Activated T-cell treated with anti-CD3 and anti-CD28 coated beads, Interleukin-2, amount 50 U/mL, for 24 hours (primary cell): ENCODE measurements around the gene PTBP1.

ENCODE experiments used
- DNase-seq: peaks from one replicate; pipeline ENCODE4 v3.0.0-alpha.2; 2020
- H3K27ac Mint-ChIP-seq: 2 replicates; pipeline ENCODE4 v1.8.0; 2020; ENCODE audit warnings: mild to moderate bottlenecking, mixed read lengths
- H3K27me3 Mint-ChIP-seq: 2 replicates; pipeline ENCODE4 v1.8.0; 2020; ENCODE audit warnings: mixed read lengths
- H3K36me3 Mint-ChIP-seq: 2 replicates; pipeline ENCODE4 v1.8.0; 2020; ENCODE audit warnings: low read depth, mixed read lengths
- H3K4me1 Mint-ChIP-seq: 2 replicates; pipeline ENCODE4 v1.8.0; 2020; ENCODE audit warnings: low read depth, mixed read lengths
- H3K4me3 Mint-ChIP-seq: 2 replicates; pipeline ENCODE4 v1.8.0; 2020; ENCODE audit warnings: mild to moderate bottlenecking, moderate library complexity, mixed read lengths
- H3K9me3 Mint-ChIP-seq: 2 replicates; pipeline ENCODE4 v1.8.0; 2020; ENCODE audit warnings: mixed read lengths

PTBP1 gene

GRCh38 chr19:796692-797527 is at the start of gene PTBP1:
PTBP1 (plus strand) TSS chr19:797452; CDS start chr19:797498, 46 bp downstream.
- Mint-ChIP-seq H3K27me3 (no peaks in the 10 kb centered on the region), H3K36me3 (peaks cover 39% of the 10 kb centered on the region), H3K9me3 (no peaks in the 10 kb centered on the region), H3K4me3 (peak within 1 kb of the TSS; percentile 94), H3K4me1 (peaks cover 29% of the 10 kb centered on the region), H3K27ac (peak within 1 kb of the TSS; percentile 97)
- DNase-seq: peak; percentile 98

DNA sequence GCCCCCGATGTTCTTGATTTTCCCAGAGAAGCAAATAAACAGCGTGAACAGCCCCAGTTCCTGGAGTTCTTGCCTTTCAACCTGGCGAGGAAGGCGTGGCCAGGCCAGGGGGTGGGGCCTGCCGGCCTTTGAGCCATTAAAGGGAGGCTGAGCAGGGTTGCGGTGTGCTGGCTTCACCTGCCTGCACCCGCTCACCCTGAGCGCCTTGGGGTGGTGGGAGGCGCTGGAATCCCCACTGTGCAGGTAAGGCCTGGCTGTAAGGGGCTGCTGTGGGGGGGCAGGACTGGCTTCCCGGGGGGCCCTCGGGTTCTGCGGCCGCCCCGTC is 49.0 kb upstream of the PTBP1 start:
- Mint-ChIP-seq H3K27me3 (peaks cover 3% of the 10 kb centered on the region), H3K27ac (no peak overlapping the region), H3K4me3 (no peak overlapping the region), H3K36me3 (no peaks in the 10 kb centered on the region), H3K9me3 (peaks cover 4% of the 10 kb centered on the region), H3K4me1 (no peaks in the 10 kb centered on the region)
- DNase-seq: no peak

DNA sequence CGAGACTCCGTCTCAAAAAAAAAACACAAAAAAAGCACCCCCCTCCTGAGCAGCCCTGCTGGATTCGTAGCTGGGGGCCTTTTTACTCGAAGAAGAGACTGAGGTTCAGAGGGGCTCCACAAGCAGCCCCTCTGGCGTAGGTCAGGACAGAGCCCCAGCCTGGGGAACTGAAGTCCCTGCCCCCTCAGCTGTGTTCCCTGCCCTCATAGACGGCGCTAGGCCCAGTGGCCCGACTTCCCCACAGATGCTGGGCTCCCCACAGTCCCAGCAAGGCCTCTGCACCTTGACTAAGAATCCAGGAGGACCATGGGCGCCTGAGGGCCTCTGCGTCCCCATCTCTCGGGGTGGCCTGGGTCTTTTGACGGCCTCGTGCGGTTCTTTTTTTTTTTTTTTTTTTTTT is 47.4 kb upstream of the PTBP1 start:
- no peaks in the 10 kb centered on the region for H3K9me3 Mint-ChIP-seq
- no peak overlapping the region for H3K4me3 Mint-ChIP-seq
- H3K4me1 Mint-ChIP-seq: no peaks in the 10 kb centered on the region
- DNase-seq: no peak
- no peaks in the 10 kb centered on the region for H3K36me3 Mint-ChIP-seq
- no peak overlapping the region for H3K27ac Mint-ChIP-seq
- peaks cover 3% of the 10 kb centered on the region for H3K27me3 Mint-ChIP-seq

- Mint-ChIP-seq H3K27ac (no peak within 1 kb of the TSS), H3K27me3 (peaks cover 3% of the 10 kb centered on the region), H3K36me3 (no peaks in the 10 kb centered on the region), H3K4me1 (no peaks in the 10 kb centered on the region), H3K9me3 (no peaks in the 10 kb centered on the region), H3K4me3 (no peak within 1 kb of the TSS)
- DNase-seq: no peak
Observed at GRCh38 chr19:750640-751423, 46.4 kb upstream of the PTBP1 start, which contains the start of gene MISP. MISP (plus strand) TSS chr19:751112; CDS start chr19:756947, 5,835 bp downstream.

- Mint-ChIP-seq H3K36me3 (no peaks in the 10 kb centered on the region), H3K27ac (no peak overlapping the region), H3K4me3 (no peak overlapping the region), H3K27me3 (peaks cover 3% of the 10 kb centered on the region), H3K4me1 (no peaks in the 10 kb centered on the region), H3K9me3 (no peaks in the 10 kb centered on the region)
- no peak for DNase-seq
Observed at GRCh38 chr19:751501-752341, 45.5 kb upstream of the PTBP1 start.

DNA sequence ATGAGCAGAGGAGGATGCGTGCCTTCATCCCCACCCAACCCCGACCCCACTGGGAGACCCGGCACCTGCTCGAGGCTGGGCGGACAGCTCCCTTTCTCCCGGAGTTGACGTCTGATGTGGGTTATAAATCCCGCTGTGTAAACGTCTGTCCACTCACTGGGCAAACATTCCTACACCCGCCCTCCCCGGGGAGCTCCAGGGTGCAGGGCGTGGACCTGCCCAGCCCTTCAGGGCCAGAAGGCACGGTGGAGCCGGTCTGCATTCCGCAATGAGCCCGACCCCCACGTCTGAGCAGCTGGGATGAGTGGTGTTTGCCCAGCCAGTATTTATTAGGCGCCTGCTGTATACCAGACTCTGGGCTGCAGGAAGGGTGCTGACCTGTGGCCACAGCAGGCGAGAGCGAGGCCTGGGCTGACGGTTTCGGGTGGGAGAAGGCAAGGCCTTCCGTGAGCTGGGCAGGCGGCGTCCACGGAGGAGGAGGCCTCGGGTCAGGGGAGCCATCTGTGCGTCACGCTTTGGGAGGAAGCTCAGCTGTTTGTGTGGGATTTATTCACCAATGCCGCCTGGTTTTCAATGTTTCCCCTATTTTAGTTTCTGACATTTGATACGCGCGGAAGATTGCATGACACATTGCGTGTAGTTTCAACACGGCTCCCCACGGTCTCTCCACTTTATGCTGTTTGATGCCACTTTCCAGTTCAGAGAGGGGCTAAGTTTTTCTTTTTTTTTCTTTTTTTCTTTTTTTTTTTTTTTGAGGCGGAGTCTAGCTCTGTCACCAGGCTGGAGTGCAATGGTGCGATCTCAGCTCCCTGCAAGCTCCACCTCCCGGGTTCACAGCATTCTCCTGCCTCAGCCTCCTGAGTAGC is 44.4 kb upstream of the PTBP1 start:
- no peak for DNase-seq
- no peak overlapping the region for H3K4me3 Mint-ChIP-seq

DNA sequence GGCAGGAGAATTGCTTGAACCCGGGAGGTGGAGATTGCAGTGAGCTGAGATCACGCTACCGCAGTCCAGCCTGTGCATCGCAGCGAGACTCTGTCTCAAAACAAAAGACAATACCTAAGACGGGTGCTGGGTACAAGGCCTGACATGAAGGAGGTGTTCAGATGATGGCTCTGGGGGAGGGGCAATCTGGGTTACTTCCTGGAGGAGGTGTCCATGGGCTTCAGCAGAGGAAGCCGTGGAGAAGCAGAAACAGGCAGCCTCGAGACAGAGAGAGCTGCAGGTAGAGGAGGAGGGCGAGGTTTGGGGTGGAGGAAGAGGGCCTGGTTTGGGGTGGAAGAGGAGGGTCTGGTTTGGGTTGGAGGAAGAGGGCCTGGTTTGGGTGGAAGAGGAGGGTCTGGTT is 42.7 kb upstream of the PTBP1 start:
- Mint-ChIP-seq H3K36me3 (no peaks in the 10 kb centered on the region), H3K27me3 (peaks cover 3% of the 10 kb centered on the region), H3K4me3 (no peak overlapping the region), H3K4me1 (no peaks in the 10 kb centered on the region), H3K27ac (no peak overlapping the region), H3K9me3 (peaks cover 3% of the 10 kb centered on the region)
- no peak for DNase-seq

More for the DNA sequence above, 44.4 kb upstream of the PTBP1 start:
- no peaks in the 10 kb centered on the region for H3K4me1 Mint-ChIP-seq
- no peaks in the 10 kb centered on the region for H3K36me3 Mint-ChIP-seq
- H3K9me3 Mint-ChIP-seq: no peaks in the 10 kb centered on the region
- no peak overlapping the region for H3K27ac Mint-ChIP-seq
- peaks cover 3% of the 10 kb centered on the region for H3K27me3 Mint-ChIP-seq

DNA sequence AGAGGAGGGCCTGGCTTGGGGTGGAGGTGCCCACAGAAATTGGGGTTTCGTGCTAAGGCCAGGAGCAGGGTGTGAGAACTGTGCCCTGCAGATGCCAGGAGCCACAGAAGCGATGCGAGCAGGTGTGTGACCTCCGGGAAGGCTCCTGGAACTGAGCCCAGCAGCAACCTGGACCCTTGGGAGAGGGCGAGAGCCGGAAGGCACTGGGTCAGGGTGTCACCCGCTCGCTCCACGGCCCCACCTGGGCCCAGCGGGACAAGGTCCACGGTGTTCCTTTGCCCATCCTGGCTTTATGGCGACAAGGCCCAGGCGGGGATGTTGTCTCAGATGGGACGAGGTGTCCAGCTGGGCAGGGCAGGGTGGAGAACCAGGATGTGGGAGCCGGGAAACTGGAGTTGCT is 42.2 kb upstream of the PTBP1 start:
- peaks cover 7% of the 10 kb centered on the region for H3K9me3 Mint-ChIP-seq
- no peak for DNase-seq
- peaks cover 3% of the 10 kb centered on the region for H3K27me3 Mint-ChIP-seq
- no peaks in the 10 kb centered on the region for H3K4me1 Mint-ChIP-seq
- no peaks in the 10 kb centered on the region for H3K36me3 Mint-ChIP-seq
- H3K27ac Mint-ChIP-seq: no peak overlapping the region
- H3K4me3 Mint-ChIP-seq: no peak overlapping the region

DNA sequence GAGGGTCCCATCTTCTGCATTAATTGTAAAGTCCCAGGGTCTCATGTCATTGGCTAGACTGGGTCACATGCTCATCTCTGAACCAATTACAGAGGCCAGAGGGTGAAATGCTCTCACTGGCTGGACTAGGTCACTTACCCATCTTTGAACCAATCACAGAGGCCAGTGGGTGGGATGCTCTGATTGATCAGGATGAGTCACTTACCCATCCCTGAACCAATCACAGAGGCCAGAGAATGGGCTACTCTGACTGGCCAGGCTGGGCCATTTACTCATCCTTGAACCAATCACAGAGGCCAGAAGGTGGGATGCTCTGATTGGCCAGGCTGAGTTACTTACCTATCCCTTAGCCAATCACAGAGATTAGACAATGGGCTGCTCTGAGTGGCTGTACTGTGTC is 41.0 kb upstream of the PTBP1 start:
- Mint-ChIP-seq H3K27ac (no peak overlapping the region), H3K27me3 (peaks cover 3% of the 10 kb centered on the region), H3K4me1 (no peaks in the 10 kb centered on the region), H3K36me3 (no peaks in the 10 kb centered on the region), H3K9me3 (peaks cover 7% of the 10 kb centered on the region), H3K4me3 (no peak overlapping the region)
- DNase-seq: no peak

- Mint-ChIP-seq H3K4me1 (no peaks in the 10 kb centered on the region), H3K4me3 (no peak overlapping the region), H3K27ac (no peak overlapping the region), H3K9me3 (peaks cover 7% of the 10 kb centered on the region), H3K36me3 (no peaks in the 10 kb centered on the region), H3K27me3 (peaks cover 3% of the 10 kb centered on the region)
- no peak for DNase-seq
Observed at GRCh38 chr19:756821-757688, 40.2 kb upstream of the PTBP1 start.

- DNase-seq: no peak
- Mint-ChIP-seq H3K36me3 (no peaks in the 10 kb centered on the region), H3K4me1 (no peaks in the 10 kb centered on the region), H3K4me3 (no peak overlapping the region), H3K27ac (no peak overlapping the region), H3K27me3 (peaks cover under 1% of the 10 kb centered on the region), H3K9me3 (peaks cover 7% of the 10 kb centered on the region)
Observed at GRCh38 chr19:757811-758668, 39.2 kb upstream of the PTBP1 start.

DNA sequence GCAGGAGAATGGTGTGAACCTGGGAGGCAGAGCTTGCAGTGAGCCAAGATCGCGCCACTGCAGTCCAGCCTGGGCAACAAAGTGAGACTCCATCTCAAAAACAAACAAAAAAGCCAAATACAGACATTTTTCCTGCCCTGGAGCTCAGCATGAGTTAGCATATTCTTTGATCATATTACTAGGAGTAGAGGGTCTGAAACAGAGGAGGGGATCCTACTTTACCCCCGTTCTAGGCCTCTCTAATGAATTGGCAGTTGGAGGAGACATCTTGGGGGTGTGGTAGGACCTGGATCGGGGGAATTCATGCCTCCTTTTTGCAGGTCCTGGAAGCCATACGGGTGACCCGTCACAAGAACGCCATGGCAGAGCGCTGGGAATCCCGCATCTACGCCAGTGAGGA is 34.1 kb upstream of the PTBP1 start:
- DNase-seq: no peak
- Mint-ChIP-seq H3K4me3 (no peak overlapping the region), H3K4me1 (no peaks in the 10 kb centered on the region), H3K36me3 (no peaks in the 10 kb centered on the region), H3K9me3 (peaks cover 7% of the 10 kb centered on the region), H3K27ac (no peak overlapping the region), H3K27me3 (peaks cover 4% of the 10 kb centered on the region)
